KMS-11 (cell line): ENCODE data around the gene MED26.

Source experiments
- H2AFZ ChIP-seq: fragments of 200-600 bp; sonication (generic); 2 replicates; pipeline ENCODE4 v1.6.1; 2016; ENCODE audit warnings: antibody characterized with exemption, mixed run types, low read depth
- H3K27ac ChIP-seq: fragments of 200-600 bp; sonication (generic); 2 replicates; pipeline ENCODE4 v1.6.1; 2016; ENCODE audit warnings: mild to moderate bottlenecking, mixed run types
- H3K27me3 ChIP-seq: fragments of 200-600 bp; sonication (generic); 2 replicates; pipeline ENCODE4 v1.6.1; 2017; ENCODE audit warnings: mild to moderate bottlenecking, low read depth, mixed run types, moderate library complexity; ENCODE audit not compliant: insufficient read depth
- H3K36me3 ChIP-seq: fragments of 200-600 bp; sonication (generic); 2 replicates; pipeline ENCODE4 v1.6.1; 2017; ENCODE audit warnings: mild to moderate bottlenecking, mixed run types; ENCODE audit not compliant: insufficient read depth
- H3K4me1 ChIP-seq: fragments of 200-600 bp; sonication (generic); 2 replicates; pipeline ENCODE4 v1.6.1; 2016; ENCODE audit warnings: mild to moderate bottlenecking, low read depth, mixed run types; ENCODE audit not compliant: poor library complexity, severe bottlenecking
- H3K4me2 ChIP-seq: fragments of 200-600 bp; sonication (generic); 2 replicates; pipeline ENCODE4 v1.7.0; 2016; ENCODE audit warnings: mild to moderate bottlenecking, mixed run types
- H3K4me3 ChIP-seq: fragments of 200-600 bp; sonication (generic); IDR thresholded peaks from 2 replicates; pipeline ENCODE4 v1.6.1; 2017; ENCODE audit warnings: low read depth, low read length, mixed read lengths; ENCODE audit not compliant: insufficient read depth
- H3K79me2 ChIP-seq: fragments of 200-600 bp; sonication (generic); 2 replicates; pipeline ENCODE4 v1.6.1; 2016; ENCODE audit warnings: low read depth, mixed run types; ENCODE audit not compliant: insufficient read depth
- H3K9ac ChIP-seq: fragments of 200-600 bp; sonication (generic); 2 replicates; pipeline ENCODE4 v1.6.1; 2016; ENCODE audit warnings: mild to moderate bottlenecking, mixed run types
- H4K20me1 ChIP-seq: fragments of 200-600 bp; sonication (generic); 2 replicates; pipeline ENCODE4 v1.6.1; 2016; ENCODE audit warnings: mild to moderate bottlenecking, mixed run types; ENCODE audit not compliant: insufficient read depth
- TF ChIP-seq, protein P1 (sequence below): fragments of 200-600 bp; sonication (generic); conservative IDR thresholded peaks from 2 replicates; pipeline ENCODE4 v1.6.1; 2017; ENCODE audit warnings: low read depth, mild to moderate bottlenecking, antibody characterized with exemption, low read length, moderate library complexity, mixed read lengths

MED26 gene

GRCh38 chr19:16619457-16619856 is 8.5 kb downstream of the MED26 start:
- Histone ChIP-seq H3K4me1 (peaks cover 40% of the 10 kb centered on the region), H3K79me2 (peaks cover 100% of the 10 kb centered on the region), H2AFZ (no peak overlapping the region), H3K4me3 (no peak overlapping the region), H4K20me1 (peaks cover 52% of the 10 kb centered on the region), H3K4me2 (no peak overlapping the region), H3K27me3 (no peaks in the 10 kb centered on the region), H3K27ac (no peak overlapping the region), H3K9ac (no peak overlapping the region), H3K36me3 (no peaks in the 10 kb centered on the region)
- TF ChIP-seq, protein P1, sequence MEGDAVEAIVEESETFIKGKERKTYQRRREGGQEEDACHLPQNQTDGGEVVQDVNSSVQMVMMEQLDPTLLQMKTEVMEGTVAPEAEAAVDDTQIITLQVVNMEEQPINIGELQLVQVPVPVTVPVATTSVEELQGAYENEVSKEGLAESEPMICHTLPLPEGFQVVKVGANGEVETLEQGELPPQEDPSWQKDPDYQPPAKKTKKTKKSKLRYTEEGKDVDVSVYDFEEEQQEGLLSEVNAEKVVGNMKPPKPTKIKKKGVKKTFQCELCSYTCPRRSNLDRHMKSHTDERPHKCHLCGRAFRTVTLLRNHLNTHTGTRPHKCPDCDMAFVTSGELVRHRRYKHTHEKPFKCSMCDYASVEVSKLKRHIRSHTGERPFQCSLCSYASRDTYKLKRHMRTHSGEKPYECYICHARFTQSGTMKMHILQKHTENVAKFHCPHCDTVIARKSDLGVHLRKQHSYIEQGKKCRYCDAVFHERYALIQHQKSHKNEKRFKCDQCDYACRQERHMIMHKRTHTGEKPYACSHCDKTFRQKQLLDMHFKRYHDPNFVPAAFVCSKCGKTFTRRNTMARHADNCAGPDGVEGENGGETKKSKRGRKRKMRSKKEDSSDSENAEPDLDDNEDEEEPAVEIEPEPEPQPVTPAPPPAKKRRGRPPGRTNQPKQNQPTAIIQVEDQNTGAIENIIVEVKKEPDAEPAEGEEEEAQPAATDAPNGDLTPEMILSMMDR, result no peak

DNA sequence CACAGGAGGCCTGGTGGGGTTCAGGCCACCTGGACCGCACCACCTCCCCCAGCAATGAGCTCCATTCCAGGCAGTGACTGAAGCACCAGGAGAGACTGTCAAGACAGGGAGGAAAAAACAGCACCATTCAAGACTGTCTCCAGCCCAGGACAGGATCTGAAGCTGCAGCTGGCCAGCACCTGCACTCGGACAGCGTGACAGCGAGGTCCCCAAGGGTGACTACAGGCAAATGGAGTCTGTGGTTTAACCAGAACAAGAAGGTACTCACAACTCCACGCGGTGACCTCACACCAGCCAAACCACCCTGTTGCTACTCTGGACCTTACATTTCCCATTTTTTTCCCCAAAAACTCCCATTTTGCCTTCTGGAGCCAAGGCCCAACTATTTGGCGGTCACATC is 9.8 kb downstream of the MED26 start:
- Histone ChIP-seq H3K9ac (no peak overlapping the region), H3K4me2 (no peak overlapping the region), H3K27me3 (no peaks in the 10 kb centered on the region), H3K36me3 (no peaks in the 10 kb centered on the region), H3K4me1 (peaks cover 29% of the 10 kb centered on the region), H4K20me1 (peaks cover 52% of the 10 kb centered on the region), H3K4me3 (no peak overlapping the region), H3K27ac (no peak overlapping the region), H2AFZ (no peak overlapping the region), H3K79me2 (peaks cover 100% of the 10 kb centered on the region)
- TF ChIP-seq, protein P1, result no peak

- no peak overlapping the region for H3K27ac ChIP-seq
- peaks cover 46% of the 10 kb centered on the region for H3K4me1 ChIP-seq
- peaks cover 47% of the 10 kb centered on the region for H4K20me1 ChIP-seq
- H2AFZ ChIP-seq, result no peak overlapping the region
- no peaks in the 10 kb centered on the region for H3K36me3 ChIP-seq
- H3K79me2 ChIP-seq, result peaks cover 100% of the 10 kb centered on the region
- H3K27me3 ChIP-seq, result no peaks in the 10 kb centered on the region
- no peak overlapping the region for H3K4me3 ChIP-seq
- TF ChIP-seq, protein P1, result no peak
- no peak overlapping the region for H3K9ac ChIP-seq
- H3K4me2 ChIP-seq, result no peak overlapping the region
These were observed 12.2 kb downstream of the MED26 start for GRCh38 chr19:16615808-16616207.

GRCh38 chr19:16614941-16615340 is 13.1 kb downstream of the MED26 start:
- Histone ChIP-seq H3K9ac (no peak overlapping the region), H3K4me2 (no peak overlapping the region), H3K79me2 (peaks cover 100% of the 10 kb centered on the region), H3K4me1 (peaks cover 48% of the 10 kb centered on the region), H3K36me3 (no peaks in the 10 kb centered on the region), H3K27me3 (no peaks in the 10 kb centered on the region), H3K27ac (no peak overlapping the region), H3K4me3 (no peak overlapping the region), H4K20me1 (peaks cover 40% of the 10 kb centered on the region), H2AFZ (no peak overlapping the region)
- TF ChIP-seq, protein P1, result no peak
